K562 (cell line): ENCODE results near the gene UHMK1. TPM values are rescaled to one million over a fixed set of nuclear protein-coding genes. Genes with fewer than 3 reads are reported as not detected.
A peak's percentile ranks its signal among the peaks of the same experiment; 100 is the strongest.

Experiments
- ARID1B ChIP-seq: fragments of 450-650 bp; IDR thresholded peaks from 2 replicates; pipeline ENCODE4 v1.6.1; 2016; ENCODE audit warnings: antibody characterized with exemption, mild to moderate bottlenecking, inconsistent platforms
- BRD4 ChIP-seq: fragments of 200-600 bp; sonication (generic); IDR thresholded peaks from 2 replicates; pipeline ENCODE4 v1.6.1; 2017; ENCODE audit warnings: inconsistent platforms
- CCNT2 ChIP-seq: IDR thresholded peaks from 2 replicates; pipeline ENCODE4 v1.6.1; 2011; ENCODE audit warnings: borderline replicate concordance, low read depth, mild to moderate bottlenecking, moderate library complexity, mixed read lengths, low read length; ENCODE audit not compliant: insufficient read length; ENCODE audit errors: extremely low read depth
- E2F8 ChIP-seq: fragments of 450-650 bp; IDR thresholded peaks from 2 replicates; pipeline ENCODE4 v1.7.1; 2018; ENCODE audit warnings: mild to moderate bottlenecking, low read depth; ENCODE audit not compliant: partially characterized antibody
- FOXK1 ChIP-seq: sonication (generic); formaldehyde crosslinking; IDR thresholded peaks from 2 replicates; pipeline ENCODE4 v1.8.0; 2022; ENCODE audit warnings: missing genetic modification reagents, mild to moderate bottlenecking, borderline replicate concordance
- PHF8 ChIP-seq: fragments of 200-600 bp; sonication (generic); IDR thresholded peaks from 2 replicates; pipeline ENCODE4 v1.6.1; 2012; ENCODE audit warnings: mixed run types, mild to moderate bottlenecking, inconsistent platforms, low read length, moderate library complexity, borderline replicate concordance
- PML ChIP-seq: IDR thresholded peaks from 2 replicates; pipeline ENCODE4 v1.6.1; 2012; ENCODE audit warnings: low read length, inconsistent platforms
- SIX5 ChIP-seq, 2 experiments: IDR thresholded peaks; 2 replicates each; pipeline ENCODE4 v1.6.1; 2011; ENCODE audit warnings: low read length in 2 of 2, borderline replicate concordance in 1 of 2, low read depth in 1 of 2, mild to moderate bottlenecking in 1 of 2, moderate library complexity in 1 of 2; ENCODE audit not compliant: insufficient read depth in 1 of 2
- TCF15 ChIP-seq: fragments of 250-450 bp; sonication (Bioruptor Pico); IDR thresholded peaks from 2 replicates; pipeline ENCODE4 v1.8.0; 2022; ENCODE audit warnings: moderate library complexity, mild to moderate bottlenecking, inconsistent platforms
- TCF3 ChIP-seq: sonication (generic); formaldehyde crosslinking; IDR thresholded peaks from 2 replicates; pipeline ENCODE4 v1.4.0; 2020; ENCODE audit warnings: mild to moderate bottlenecking, missing genetic modification reagents
- UBTF ChIP-seq, 2 experiments: IDR thresholded peaks; 2 replicates each; pipeline ENCODE4 v1.6.1; 2012; ENCODE audit warnings: improper control_type of control experiment in 2 of 2, low read depth in 2 of 2, low read length in 2 of 2, borderline replicate concordance in 1 of 2
- ZNF24 ChIP-seq: fragments of 450-650 bp; IDR thresholded peaks from 2 replicates; pipeline ENCODE4 v1.6.1; 2016
- ZNF707 ChIP-seq: fragments of 250-450 bp; sonication (Bioruptor Pico); conservative IDR thresholded peaks from 2 replicates; pipeline ENCODE4 v1.8.0; 2022; ENCODE audit warnings: inconsistent platforms, mild to moderate bottlenecking, moderate library complexity
- ZNF785 ChIP-seq: fragments of 250-450 bp; sonication (Bioruptor Pico); IDR thresholded peaks from 2 replicates; pipeline ENCODE4 v1.4.0; 2020; ENCODE audit warnings: mild to moderate bottlenecking
- polyA plus RNA-seq, 8 experiments: library from polyadenylated mRNA; depleted of rRNA in 4 of 8; stranded (reverse) in 5 of 8; unstranded in 3 of 8; fragments of >200 nt; fragmentation: Nextera tagmentation in 2 of 8; fragmentation: Illumina TruSeq in 1 of 8; extraction: Ambion mirVana in 2 of 8; extraction: Trizol in 1 of 8; gene quantifications; 2 replicates each; pipeline versions ENCODE4 v1.2.1 to v1.2.3, GENCODE V29; 2011 to 2014; ENCODE audit warnings: inconsistent platforms in 1 of 8, missing spikeins in 1 of 8
- total RNA-seq, 7 experiments: library from RNA; depleted of rRNA in 6 of 7; stranded (reverse); fragments of >200 nt in 6 of 7; fragmentation: Illumina TruSeq in 2 of 7; extraction: Trizol in 2 of 7; gene quantifications; 2 replicates each; pipeline versions ENCODE4 v1.2.1 to v1.2.3, GENCODE V29; 2011 to 2021; ENCODE audit warnings: low replicate concordance in 1 of 7

The UHMK1 gene
- total and polyA plus RNA-seq, 9 of the 15 experiments (the other 6 are each of a cell fraction or from before 2014, with no cell fraction given): 13.1 to 72.4 (median 38.3) TPM

GRCh38 chr1:162497723-162498495 lies at the start of gene UHMK1 (continued):
- TF ChIP-seq PML (peak; percentile 63; the same call in 1 of the 2 replicates), PHF8 (peak; percentile 99), ZNF24 (no peak), TCF15 (CRISPR knock-in tag) (no peak), ARID1B (no peak), FOXK1 (CRISPR knock-in tag) (0 out of 2 replicates have a peak, but pooled peaks have one; percentile 14), TCF3 (CRISPR knock-in tag) (0 out of 2 replicates have a peak, but pooled peaks have one; percentile 14), ZNF785 (no peak), UBTF (IDR thresholded peaks at IDR 0.05; ENCODE audit: borderline replicate concordance in 1 of 2, low read depth in 2 of 2, low read length in 2 of 2) (peak in 1 of 2 experiments; percentile 51; a peak in 2 of 4 replicates), BRD4 (no peak), E2F8 (peak; percentile 46), SIX5 (IDR thresholded peaks at IDR 0.05; ENCODE audit: borderline replicate concordance in 1 of 2, insufficient read depth in 1 of 2, low read depth in 1 of 2, low read length in 2 of 2) (no peak), ZNF707 (CRISPR knock-in tag) (no peak), CCNT2 (peak; percentile 64)
